ENCODE data around the gene CDKN1B.
"Not testable (repeated sequence)": the region's sequence is repeated elsewhere in the genome, so short reads cannot be mapped to it uniquely, and the experiment has no call there.

DNA sequence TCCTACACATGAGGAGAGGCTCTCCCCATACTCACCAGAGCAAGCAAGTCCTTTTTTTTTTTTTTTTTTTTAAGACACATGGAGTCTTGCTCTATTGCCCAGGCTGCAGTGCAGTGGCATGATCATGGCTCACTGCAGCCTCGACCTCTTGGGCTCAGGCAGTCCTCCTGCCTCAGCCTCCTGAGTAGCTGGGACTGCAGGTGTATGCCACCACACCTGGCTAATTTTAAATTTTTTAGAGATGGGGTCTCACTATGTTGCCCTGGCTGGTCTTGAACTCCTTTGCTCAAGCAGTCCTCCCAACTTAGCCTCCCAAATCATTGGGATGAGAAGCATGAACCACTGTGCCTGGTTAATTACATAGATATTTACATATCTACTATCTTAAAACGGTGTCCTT lies 21.0 kb downstream of the CDKN1B start:
- TF ChIP-seq, protein P1, sequence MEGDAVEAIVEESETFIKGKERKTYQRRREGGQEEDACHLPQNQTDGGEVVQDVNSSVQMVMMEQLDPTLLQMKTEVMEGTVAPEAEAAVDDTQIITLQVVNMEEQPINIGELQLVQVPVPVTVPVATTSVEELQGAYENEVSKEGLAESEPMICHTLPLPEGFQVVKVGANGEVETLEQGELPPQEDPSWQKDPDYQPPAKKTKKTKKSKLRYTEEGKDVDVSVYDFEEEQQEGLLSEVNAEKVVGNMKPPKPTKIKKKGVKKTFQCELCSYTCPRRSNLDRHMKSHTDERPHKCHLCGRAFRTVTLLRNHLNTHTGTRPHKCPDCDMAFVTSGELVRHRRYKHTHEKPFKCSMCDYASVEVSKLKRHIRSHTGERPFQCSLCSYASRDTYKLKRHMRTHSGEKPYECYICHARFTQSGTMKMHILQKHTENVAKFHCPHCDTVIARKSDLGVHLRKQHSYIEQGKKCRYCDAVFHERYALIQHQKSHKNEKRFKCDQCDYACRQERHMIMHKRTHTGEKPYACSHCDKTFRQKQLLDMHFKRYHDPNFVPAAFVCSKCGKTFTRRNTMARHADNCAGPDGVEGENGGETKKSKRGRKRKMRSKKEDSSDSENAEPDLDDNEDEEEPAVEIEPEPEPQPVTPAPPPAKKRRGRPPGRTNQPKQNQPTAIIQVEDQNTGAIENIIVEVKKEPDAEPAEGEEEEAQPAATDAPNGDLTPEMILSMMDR (IDR thresholded peaks at IDR 0.05) = not testable (repeated sequence)
- TF ChIP-seq POLR2A (IDR thresholded peaks at IDR 0.05; ENCODE audit: low read depth) = not testable (repeated sequence)
